ENCODE data around the gene MEST. TPM values are rescaled to one million over a fixed set of nuclear protein-coding genes. Genes with fewer than 3 reads are reported as not detected.

MEST gene
- total RNA-seq, 1 experiment from 2014 or later, result 44.4 TPM

- no peaks in the 10 kb centered on the region for H3K36me3 ChIP-seq (ENCODE audit: control insufficient read depth, insufficient read depth, low read length)
- peaks cover 14% of the 10 kb centered on the region for H3K9me3 ChIP-seq (ENCODE audit: control insufficient read depth, insufficient read depth, low read depth, low read length)
- H3K27ac ChIP-seq (ENCODE audit: low read length), result no peak overlapping the region
- ATAC-seq, result no peak
- POLR2A ChIA-PET, result interaction anchor here (0.6 to 0.7 kb wide), 2 partner anchors 10 to 162 kb away, joined by 4 read pairs; no protein-coding TSS in a partner anchor
- peaks cover 6% of the 10 kb centered on the region for H3K4me1 ChIP-seq (ENCODE audit: control insufficient read depth, insufficient read depth, low read length)
- no peaks in the 10 kb centered on the region for H3K27me3 ChIP-seq (ENCODE audit: control insufficient read depth, insufficient read depth, low read length)
- DNase-seq (ENCODE audit: low read depth, low spot score), result no peak
- no TSS peak for BruUV-seq (replicated peaks)
- no peak for TF ChIP-seq SIN3A (IDR thresholded peaks at IDR 0.05; ENCODE audit: borderline replicate concordance, insufficient read depth, low read depth, low read length)
- no peak for TF ChIP-seq REST (IDR thresholded peaks at IDR 0.05; ENCODE audit: insufficient read depth in 1 of 2, low read depth in 2 of 2, low read length in 1 of 2)
- TF ChIP-seq CTCF (IDR thresholded peaks at IDR 0.05), result no peak
- no peak for TF ChIP-seq TCF7L2 (IDR thresholded peaks at IDR 0.05; ENCODE audit: low read depth, low read length)
- no peak for TF ChIP-seq POLR2AphosphoS5 (IDR thresholded peaks at IDR 0.05; ENCODE audit: low read depth, low read length)
- in situ Hi-C loops (cut with HindIII; ENCODE audit: low pct_unique_long_range_greater_than_20kb, low sequenced_read_pairs) (no loop called here), intact Hi-C loops (cut with micrococcal nuclease; ENCODE audit: unreplicated experiment) (no loop called here)
- CTCF ChIA-PET, result no interaction called here
- H3K4me3 ChIP-seq (ENCODE audit: low read depth in 2 of 2, low read length in 2 of 2), result no peak overlapping the region
These were observed 47.7 kb upstream of the MEST start for GRCh38 chr7:130444234-130444633.

GRCh38 chr7:130444751-130445407 lies 47.0 kb upstream of the MEST start:
- in situ Hi-C loops (cut with HindIII; ENCODE audit: low pct_unique_long_range_greater_than_20kb, low sequenced_read_pairs) (no loop called here), intact Hi-C loops (cut with micrococcal nuclease; ENCODE audit: unreplicated experiment) (no loop called here)
- DNase-seq (ENCODE audit: low read depth, low spot score), result no peak
- no TSS peak for BruUV-seq (replicated peaks)
- POLR2A ChIA-PET, result interaction anchor here (0.6 kb wide), 1 partner anchor 161 kb away, joined by 4 read pairs; no protein-coding TSS in a partner anchor
- Histone ChIP-seq H3K9me3 (ENCODE audit: control insufficient read depth, insufficient read depth, low read depth, low read length) (peaks cover 14% of the 10 kb centered on the region), H3K36me3 (ENCODE audit: control insufficient read depth, insufficient read depth, low read length) (no peaks in the 10 kb centered on the region), H3K4me3 (ENCODE audit: low read depth in 2 of 2, low read length in 2 of 2) (no peak overlapping the region), H3K4me1 (ENCODE audit: control insufficient read depth, insufficient read depth, low read length) (peaks cover 6% of the 10 kb centered on the region), H3K27me3 (ENCODE audit: control insufficient read depth, insufficient read depth, low read length) (no peaks in the 10 kb centered on the region), H3K27ac (ENCODE audit: low read length) (no peak overlapping the region)
- no peak for ATAC-seq
- CTCF ChIA-PET, result no interaction called here
- no peak for TF ChIP-seq SIN3A (IDR thresholded peaks at IDR 0.05; ENCODE audit: borderline replicate concordance, insufficient read depth, low read depth, low read length)
- TF ChIP-seq TCF7L2 (IDR thresholded peaks at IDR 0.05; ENCODE audit: low read depth, low read length), result no peak
- no peak for TF ChIP-seq CTCF (IDR thresholded peaks at IDR 0.05)
- TF ChIP-seq POLR2AphosphoS5 (IDR thresholded peaks at IDR 0.05; ENCODE audit: low read depth, low read length), result no peak
- no peak for TF ChIP-seq REST (IDR thresholded peaks at IDR 0.05; ENCODE audit: insufficient read depth in 1 of 2, low read depth in 2 of 2, low read length in 1 of 2)
